Esophagus muscularis mucosa (tissue), 4 donors: Measurements from ENCODE around the gene IFFO2. TPM values are rescaled to one million over a fixed set of nuclear protein-coding genes. Genes with fewer than 3 reads are reported as not detected.
A peak's percentile ranks its signal among the peaks of the same experiment; 100 is the strongest.

ENCODE experiments used
- DNase-seq: peaks from one replicate; pipeline ENCODE4 v3.0.0-alpha.2; 2017; ENCODE audit errors: extremely low spot score
- H3K27ac ChIP-seq, 4 donors: fragments of 200-600 bp; sonication (generic); replicated peaks in 1 of 4; 1 replicate in 3 of 4; 2 replicates in 1 of 4; pipeline ENCODE4 v1.5.1; 2016 to 2019; ENCODE audit warnings: mild to moderate bottlenecking in 1 of 4
- H3K27me3 ChIP-seq, 4 donors: fragments of 200-600 bp; sonication (generic); one replicate each; pipeline versions ENCODE4 v1.5.1 to v1.6.0; 2016 to 2019
- H3K36me3 ChIP-seq, 4 donors: fragments of 200-600 bp; sonication (generic); one replicate each; pipeline ENCODE4 v1.5.1; 2016 to 2019
- H3K4me1 ChIP-seq, 4 donors: fragments of 200-600 bp; sonication (generic); one replicate each; pipeline ENCODE4 v1.5.1; 2016 to 2019
- H3K4me3 ChIP-seq, 4 donors: fragments of 200-600 bp; sonication (generic); 1 replicate in 2 of 4; 2 replicates in 2 of 4; pipeline ENCODE4 v1.5.1; 2016 to 2019; ENCODE audit warnings: mild to moderate bottlenecking in 4 of 4, moderate library complexity in 1 of 4
- H3K9me3 ChIP-seq, 4 donors: fragments of 200-600 bp; sonication (generic); 1 replicate in 3 of 4; 2 replicates in 1 of 4; pipeline ENCODE4 v1.5.1; 2016 to 2019
- EP300 ChIP-seq: sonication (generic); formaldehyde crosslinking; IDR thresholded peaks from one replicate; pipeline ENCODE4 v1.6.1; 2017; ENCODE audit warnings: antibody characterized with exemption
- POLR2A ChIP-seq: fragments of 450-650 bp; IDR thresholded peaks from one replicate; pipeline ENCODE4 v1.6.1; 2017; ENCODE audit warnings: antibody characterized with exemption, moderate library complexity, mild to moderate bottlenecking, low read depth
- POLR2AphosphoS5 ChIP-seq, 2 donors: sonication (generic); formaldehyde crosslinking; IDR thresholded peaks; one replicate each; pipeline ENCODE4 v1.6.1; 2017; ENCODE audit warnings: antibody characterized with exemption in 2 of 2
- WGBS: methylation state at CpG from one replicate; pipeline ENCODE4 v1.1.5; 2018; 5-methylcytosine and 5-hydroxymethylcytosine counted together
- intact Hi-C: fragments of 100-400 bp; cut with DNase I; formaldehyde crosslinking; loops from one replicate; pipeline ENCODE4 v1.15.1; 2023
- total RNA-seq, 4 donors: library from RNA; depleted of rRNA; stranded (reverse); fragments of >200 nt; gene quantifications; one replicate each; pipeline versions ENCODE4 v1.1.0 to v1.2.1, GENCODE V29; 2016
- TF ChIP-seq, protein P1 (sequence below), 3 experiments: fragments of 200-600 bp in 2 of 3; fragments of 450-650 bp in 1 of 3; sonication (generic) in 2 of 3; IDR thresholded peaks; one replicate each; pipeline ENCODE4 v1.5.1; 2017 to 2019; ENCODE audit warnings: antibody characterized with exemption in 3 of 3, mild to moderate bottlenecking in 2 of 3, moderate library complexity in 1 of 3

Gene IFFO2
- total RNA-seq, 4 donors from 2014 or later, result 9.6 to 40.3 (median 16.3) TPM

DNA sequence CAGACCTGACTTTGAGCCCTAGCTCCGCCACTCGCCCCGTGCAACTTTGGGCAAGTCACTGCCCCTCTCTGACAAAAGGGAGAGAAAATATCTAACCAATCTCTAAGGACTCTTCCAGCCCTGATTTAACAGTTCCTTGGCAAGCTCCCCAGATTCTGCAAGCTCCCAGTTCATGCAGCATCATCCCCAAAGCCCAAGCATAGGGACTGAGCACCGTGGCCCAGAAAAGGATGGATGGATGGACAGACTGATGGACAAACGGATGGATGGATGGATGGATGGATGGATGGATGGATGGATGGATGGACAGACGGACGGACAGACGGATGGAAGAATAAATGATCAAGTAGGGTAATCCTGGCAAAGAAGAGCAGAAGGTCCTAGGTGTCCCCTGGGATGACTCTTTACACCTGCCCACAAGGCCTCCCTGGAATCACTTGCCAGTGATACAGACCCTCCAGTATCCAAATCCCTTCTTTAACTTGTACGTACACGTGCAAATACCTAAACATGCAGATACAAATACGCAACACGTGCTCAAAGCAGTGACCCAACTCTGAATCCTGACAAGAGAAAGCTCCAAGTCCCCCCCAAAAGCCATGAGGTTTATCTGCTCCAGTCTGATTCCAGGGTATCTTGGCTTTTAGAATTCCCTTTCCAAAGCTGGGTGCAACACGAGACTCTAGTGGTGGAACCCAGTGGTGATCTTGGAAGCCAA, 16.0 kb downstream of the IFFO2 start:
- H3K9me3 ChIP-seq, result no peaks in the 10 kb centered on the region
- H3K27ac ChIP-seq, result peak overlapping the region; percentile 17 to 57 (median 45)
- 72% methylated on average over 13 of the region's 13 CpGs for whole genome bisulfite sequencing
- H3K4me1 ChIP-seq, result peaks cover 58 to 92% (median 87%) of the 10 kb centered on the region in 4 donors
- H3K4me3 ChIP-seq, result no peak overlapping the region
- intact Hi-C loops, result no loop called here
- no peaks in the 10 kb centered on the region for H3K27me3 ChIP-seq
- TF ChIP-seq EP300 (no peak), POLR2AphosphoS5 (IDR thresholded peaks at IDR 0.05) (no peak), POLR2A (no peak)
- TF ChIP-seq, protein P1, sequence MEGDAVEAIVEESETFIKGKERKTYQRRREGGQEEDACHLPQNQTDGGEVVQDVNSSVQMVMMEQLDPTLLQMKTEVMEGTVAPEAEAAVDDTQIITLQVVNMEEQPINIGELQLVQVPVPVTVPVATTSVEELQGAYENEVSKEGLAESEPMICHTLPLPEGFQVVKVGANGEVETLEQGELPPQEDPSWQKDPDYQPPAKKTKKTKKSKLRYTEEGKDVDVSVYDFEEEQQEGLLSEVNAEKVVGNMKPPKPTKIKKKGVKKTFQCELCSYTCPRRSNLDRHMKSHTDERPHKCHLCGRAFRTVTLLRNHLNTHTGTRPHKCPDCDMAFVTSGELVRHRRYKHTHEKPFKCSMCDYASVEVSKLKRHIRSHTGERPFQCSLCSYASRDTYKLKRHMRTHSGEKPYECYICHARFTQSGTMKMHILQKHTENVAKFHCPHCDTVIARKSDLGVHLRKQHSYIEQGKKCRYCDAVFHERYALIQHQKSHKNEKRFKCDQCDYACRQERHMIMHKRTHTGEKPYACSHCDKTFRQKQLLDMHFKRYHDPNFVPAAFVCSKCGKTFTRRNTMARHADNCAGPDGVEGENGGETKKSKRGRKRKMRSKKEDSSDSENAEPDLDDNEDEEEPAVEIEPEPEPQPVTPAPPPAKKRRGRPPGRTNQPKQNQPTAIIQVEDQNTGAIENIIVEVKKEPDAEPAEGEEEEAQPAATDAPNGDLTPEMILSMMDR (IDR thresholded peaks at IDR 0.05), result no peak
- DNase-seq, result no peak
- no peaks in the 10 kb centered on the region for H3K36me3 ChIP-seq

DNA sequence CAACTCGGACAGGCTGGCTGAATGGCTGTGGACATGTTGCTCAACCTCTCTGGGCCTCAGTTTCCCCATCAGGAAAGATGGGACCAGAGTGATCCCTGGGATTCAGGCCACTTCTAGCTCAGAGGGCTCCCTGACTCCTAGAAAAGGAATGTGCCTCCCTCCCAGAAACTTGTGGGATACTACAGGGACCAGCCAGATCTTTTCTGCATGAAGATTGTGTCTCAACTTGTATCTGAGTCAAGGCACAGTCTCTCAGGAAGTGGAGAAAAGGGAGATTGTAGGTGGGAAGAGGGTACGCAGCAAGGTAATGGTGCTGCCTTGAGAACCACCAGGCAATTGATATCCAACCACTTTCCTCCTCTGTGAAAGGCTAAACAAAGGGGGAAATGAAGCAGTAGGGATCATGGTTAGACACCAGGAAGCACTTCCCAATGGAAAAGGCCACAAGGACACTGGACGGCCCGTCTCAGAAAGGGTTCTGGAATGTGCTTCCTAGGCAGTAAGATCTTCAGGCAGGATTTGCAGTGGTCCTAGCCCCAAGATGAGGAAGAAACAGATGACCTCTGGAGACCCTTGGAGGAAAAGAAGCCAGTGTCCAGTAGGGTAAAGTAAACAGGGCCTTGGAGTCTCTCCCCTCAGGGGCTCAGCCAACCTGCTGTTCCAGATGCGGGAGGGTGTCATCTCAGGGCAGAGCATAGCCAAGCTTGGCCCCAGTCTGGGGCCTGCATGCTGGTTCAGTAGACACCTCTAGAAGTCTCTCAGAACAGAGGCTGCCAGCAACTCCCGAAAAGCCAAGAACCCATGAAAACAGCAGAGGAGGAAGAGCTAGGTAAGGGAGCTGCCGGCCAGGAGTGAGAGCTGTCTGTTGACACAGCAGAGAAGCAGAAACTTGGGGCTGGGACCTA, 16.8 kb downstream of the IFFO2 start:
- intact Hi-C loops, result no loop called here
- WGBS, result 77% methylated on average over 7 of the region's 7 CpGs

DNA sequence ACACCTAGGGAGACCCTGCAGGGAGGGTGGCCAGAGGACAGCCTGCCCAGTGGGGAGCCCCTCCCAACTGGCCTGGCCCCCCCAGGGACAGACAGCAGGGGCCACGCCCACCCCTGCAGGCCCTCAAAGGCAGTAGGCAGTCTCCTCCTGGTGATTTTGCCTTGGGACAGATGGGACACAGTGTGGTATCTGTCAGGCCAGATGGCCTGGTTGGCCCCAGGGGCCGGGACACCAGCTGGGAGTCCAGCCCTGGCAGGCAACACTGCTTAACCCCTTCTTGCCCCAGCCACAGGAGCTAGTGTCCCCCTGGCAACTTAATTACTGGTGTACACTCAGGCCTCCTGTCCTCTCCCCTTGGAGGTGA, 17.8 kb downstream of the IFFO2 start:
- Histone ChIP-seq H3K27me3 (no peaks in the 10 kb centered on the region), H3K4me1 (peaks cover 44 to 84% (median 70%) of the 10 kb centered on the region in 4 donors), H3K27ac (peak overlapping the region in 1 of 4 donors; percentile 57), H3K9me3 (no peaks in the 10 kb centered on the region), H3K4me3 (no peak overlapping the region), H3K36me3 (no peaks in the 10 kb centered on the region)
- no peak for DNase-seq
- WGBS, result 60% methylated on average over 1 of the region's 2 CpGs
- intact Hi-C loops, result no loop called here
- TF ChIP-seq, protein P1 (IDR thresholded peaks at IDR 0.05), result no peak
- no peak for TF ChIP-seq EP300
- TF ChIP-seq POLR2A, result no peak
- TF ChIP-seq POLR2AphosphoS5 (IDR thresholded peaks at IDR 0.05), result no peak

More for the DNA sequence above, 16.8 kb downstream of the IFFO2 start:
- H3K27ac ChIP-seq, result peak overlapping the region; percentile 1 to 57 (median 45)
- H3K4me3 ChIP-seq, result no peak overlapping the region
- no peaks in the 10 kb centered on the region for H3K36me3 ChIP-seq
- no peak for DNase-seq
- H3K9me3 ChIP-seq, result no peaks in the 10 kb centered on the region
- TF ChIP-seq EP300 (no peak), POLR2A (no peak), POLR2AphosphoS5 (IDR thresholded peaks at IDR 0.05) (no peak)
- TF ChIP-seq, protein P1 (IDR thresholded peaks at IDR 0.05), result no peak
- peaks cover 49 to 89% (median 79%) of the 10 kb centered on the region in 4 donors for H3K4me1 ChIP-seq
- no peaks in the 10 kb centered on the region for H3K27me3 ChIP-seq

GRCh38 chr1:18938008-18938706, 18.3 kb downstream of the IFFO2 start:
- intact Hi-C loops, result no loop called here
- no peak for DNase-seq

More at GRCh38 chr1:18938008-18938706, 18.3 kb downstream of the IFFO2 start:
- Histone ChIP-seq H3K27ac (peak overlapping the region in 1 of 4 donors; percentile 57), H3K36me3 (no peaks in the 10 kb centered on the region), H3K4me1 (peaks cover 44 to 84% (median 70%) of the 10 kb centered on the region in 4 donors), H3K9me3 (no peaks in the 10 kb centered on the region), H3K4me3 (no peak overlapping the region), H3K27me3 (no peaks in the 10 kb centered on the region)
- TF ChIP-seq, protein P1 (IDR thresholded peaks at IDR 0.05), result no peak
- TF ChIP-seq POLR2AphosphoS5 (IDR thresholded peaks at IDR 0.05), result no peak
- TF ChIP-seq EP300, result no peak
- TF ChIP-seq POLR2A, result no peak
- 93% methylated on average over 10 of the region's 14 CpGs for WGBS
